ENCODE measurements around the gene DENND4B.

The DENND4B gene

GRCh38 chr1:153970346-153970745, 23.8 kb upstream of the DENND4B start:
- no peak for DNase-seq

- DNase-seq = no peak
Observed at GRCh38 chr1:153968972-153969371, 22.5 kb upstream of the DENND4B start.

- DNase-seq = no peak
Observed at GRCh38 chr1:153968408-153968807, 21.9 kb upstream of the DENND4B start.

GRCh38 chr1:153968000-153968363, 21.5 kb upstream of the DENND4B start:
- no peak for DNase-seq

GRCh38 chr1:153967107-153967999, 20.8 kb upstream of the DENND4B start, which contains the start of gene CREB3L4:
TSS of gene CREB3L4 (plus strand) at chr1:153967902. CDS start at chr1:153968526, 624 bp downstream.
- DNase-seq = peak; percentile 93

- DNase-seq = no peak
Observed at GRCh38 chr1:153963850-153964331, 17.4 kb upstream of the DENND4B start.

GRCh38 chr1:153963030-153963849, 16.7 kb upstream of the DENND4B start, which contains the start of gene SLC39A1:
TSS of gene SLC39A1 (minus strand) at chr1:153963537. CDS start at chr1:153962715, 822 bp downstream.
- DNase-seq = peak; percentile 99

- DNase-seq = no peak
Observed at GRCh38 chr1:153962088-153963029, 15.8 kb upstream of the DENND4B start.

GRCh38 chr1:153961421-153961820, 14.9 kb upstream of the DENND4B start:
- no peak for DNase-seq

- DNase-seq = no peak
Observed at GRCh38 chr1:153960206-153960605, 13.7 kb upstream of the DENND4B start.

- DNase-seq = no peak
Observed at GRCh38 chr1:153959454-153959853, 12.9 kb upstream of the DENND4B start.

GRCh38 chr1:153958961-153959260, 12.4 kb upstream of the DENND4B start:
- no peak for DNase-seq

GRCh38 chr1:153958111-153958960, 11.8 kb upstream of the DENND4B start, which contains the start of gene CRTC2:
TSS of gene CRTC2 (minus strand) at chr1:153958612. CDS start at chr1:153958497, 115 bp downstream.
- peak; percentile 100 for DNase-seq

- peak; percentile 42 for DNase-seq
Observed at GRCh38 chr1:153957744-153958110, 11.2 kb upstream of the DENND4B start.

GRCh38 chr1:153956997-153957715, 10.6 kb upstream of the DENND4B start:
- no peak for DNase-seq

GRCh38 chr1:153954826-153955225, 8.3 kb upstream of the DENND4B start:
- no peak for DNase-seq

GRCh38 chr1:153953859-153954365, 7.4 kb upstream of the DENND4B start:
- no peak for DNase-seq

- DNase-seq = no peak
Observed at GRCh38 chr1:153951801-153952200, 5.3 kb upstream of the DENND4B start.

- DNase-seq = no peak
Observed at GRCh38 chr1:153951183-153951582, 4.7 kb upstream of the DENND4B start.

GRCh38 chr1:153945795-153946621, 510 bp downstream of the DENND4B start:
- DNase-seq = peak; percentile 51

Data from NCI-H2171 treated with DMSO at 0.1 percent for 48 hours (cell line).